Measurements from ENCODE around the gene STIM2. TPM values are rescaled to one million over a fixed set of nuclear protein-coding genes. Genes with fewer than 3 reads are reported as not detected.

Gene STIM2
- total and polyA plus RNA-seq, 2 of the 4 experiments (the other 2 are of a cell fraction) = 16.1 to 27.6 TPM

DNA sequence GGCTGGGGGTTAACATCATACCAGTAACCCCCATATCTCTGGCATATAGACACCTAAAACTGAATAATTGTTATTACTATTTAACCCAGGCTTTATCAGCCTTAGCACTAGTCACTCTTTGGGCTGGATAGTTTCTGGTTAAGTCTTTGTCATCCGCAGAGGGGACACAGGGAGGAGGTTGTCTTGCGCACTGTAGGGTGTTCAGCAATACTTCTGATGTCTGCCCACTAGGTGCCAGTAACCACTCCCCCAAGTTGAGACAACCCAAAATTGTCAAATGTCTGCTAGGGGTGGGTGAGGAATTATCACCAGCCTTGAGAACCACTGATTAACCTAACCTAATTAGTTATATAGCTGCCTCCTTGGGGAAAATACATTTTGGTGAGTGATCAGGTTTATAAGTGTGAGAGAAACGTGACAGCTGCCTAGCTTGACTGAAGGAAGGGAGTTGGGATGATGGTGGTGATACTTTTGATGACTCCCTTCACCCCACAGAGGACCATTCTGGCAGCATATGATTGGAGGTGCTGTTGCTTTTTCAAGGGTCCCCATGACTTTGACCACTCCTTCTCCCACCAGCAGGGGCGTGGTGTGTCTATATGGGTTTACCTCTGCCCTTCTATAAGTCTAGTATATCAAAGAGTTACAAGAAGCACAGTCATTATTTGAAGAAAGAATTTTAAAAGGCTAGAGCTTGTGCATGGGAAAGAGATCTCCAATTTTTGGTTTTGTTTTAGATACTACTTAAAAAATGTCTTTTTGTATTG is 140.9 kb downstream of the STIM2 start:
- Histone ChIP-seq H3K4ac (ENCODE audit: low read depth, low read length) (no peak overlapping the region), H2BK5ac (ENCODE audit: low read depth, low read length, poor library complexity, severe bottlenecking) (no peak overlapping the region), H4K20me1 (ENCODE audit: insufficient read depth, low read length) (no peaks in the 10 kb centered on the region; the same call in 1 of the 2 replicates), H3K79me1 (ENCODE audit: low read depth in 1 of 2, low read length in 2 of 2) (no peaks in the 10 kb centered on the region), H2AK9ac (replicated peaks; ENCODE audit: low read depth, low read length, poor library complexity) (no peak overlapping the region), H3K9me1 (ENCODE audit: insufficient read depth, low read length) (no peaks in the 10 kb centered on the region), H3K23ac (ENCODE audit: low read depth, low read length) (no peak overlapping the region), H3K36me3 (ENCODE audit: control insufficient read depth, insufficient read depth, low read length) (no peaks in the 10 kb centered on the region), H3K4me2 (ENCODE audit: low read depth, low read length) (no peak overlapping the region), H3K9ac (ENCODE audit: low read depth, low read length) (no peak overlapping the region), H3K56ac (ENCODE audit: extremely low read depth, insufficient read depth, low read length) (no peak overlapping the region), H2BK20ac (ENCODE audit: low read depth, low read length) (no peak overlapping the region), H2BK15ac (ENCODE audit: low read depth, low read length) (no peak overlapping the region), H3K14ac (replicated peaks; ENCODE audit: low read depth, low read length) (no peak overlapping the region), H3K27ac (ENCODE audit: insufficient read depth, low read length) (no peak overlapping the region), H3K4me3 (ENCODE audit: insufficient read depth, low read depth, low read length) (no peak overlapping the region), H2BK120ac (ENCODE audit: low read depth, low read length) (no peak overlapping the region), H3K18ac (ENCODE audit: low read depth, low read length) (no peak overlapping the region), H3K27me3 (ENCODE audit: control insufficient read depth, insufficient read depth, low read length) (no peaks in the 10 kb centered on the region), H4K8ac (ENCODE audit: low read depth in 2 of 2, low read length in 2 of 2) (no peak overlapping the region), H4K91ac (ENCODE audit: insufficient read depth, low read depth, low read length) (no peak overlapping the region), H2AFZ (replicated peaks; ENCODE audit: low read length, poor library complexity) (no peak overlapping the region), H3K4me1 (ENCODE audit: control insufficient read depth, insufficient read depth, low read length) (peaks cover 2% of the 10 kb centered on the region), H3K9me3 (ENCODE audit: control insufficient read depth, insufficient read depth, low read length) (no peaks in the 10 kb centered on the region), H2AK5ac (ENCODE audit: low read depth, low read length) (no peak overlapping the region), H4K5ac (ENCODE audit: low read depth, low read length) (no peak overlapping the region)
- ChIA-PET POLR2A (ENCODE audit: unreplicated experiment) (no interaction called here), CTCF (no interaction called here)
- no TSS peak for BruUV-seq (replicated peaks)
- no CpG with 5 or more reads among the region's 4 CpGs for WGBS, 2 experiments (ENCODE audit: extremely low coverage in 2 of 2, insufficient read length in 1 of 2)
- in situ Hi-C loops (cut with MboI; ENCODE audit: low sequenced_read_pairs) (loop anchor here (25.0 kb wide), 5 partner anchors 264 to 1014 kb away; no protein-coding TSS in a partner anchor), intact Hi-C loops (cut with micrococcal nuclease) (no loop called here), dilution Hi-C loops (cut with HindIII; ENCODE audit: low sequenced_read_pairs, unreplicated experiment) (no loop called here)
- ATAC-seq (ENCODE audit: low read depth) = no peak
- DNase-seq = no peak
- TF ChIP-seq RAD21 (IDR thresholded peaks at IDR 0.05; ENCODE audit: low read length) (no peak), MAZ (IDR thresholded peaks at IDR 0.05; ENCODE audit: borderline replicate concordance, low read depth, low read length) (no peak), MXI1 (IDR thresholded peaks at IDR 0.05; ENCODE audit: borderline replicate concordance, low read depth, low read length) (no peak)
